ENCODE results near the gene TMEM120A.

Gene TMEM120A

GRCh38 chr7:75958802-75959543 is 35.4 kb downstream of the TMEM120A start:
- DNase-seq (ENCODE audit: low read depth, low spot score) = no peak
- POLR2A ChIA-PET = no interaction called here
- CTCF ChIA-PET = no interaction called here
- no peak overlapping the region for H3K4me3 ChIP-seq (ENCODE audit: low read depth, low read length)
- TF ChIP-seq CTCF (IDR thresholded peaks at IDR 0.05; ENCODE audit: insufficient read depth, low read length, missing control alignments) = no peak

- ChIA-PET POLR2A (no interaction called here), CTCF (interaction anchor here (1.0 to 1.7 kb wide), 3 partner anchors 9 to 63 kb away, joined by 3 to 5 read pairs (median 4); no protein-coding TSS in a partner anchor)
- DNase-seq (ENCODE audit: low read depth, low spot score) = no peak
- no peak overlapping the region for H3K4me3 ChIP-seq (ENCODE audit: low read depth, low read length)
- TF ChIP-seq CTCF (IDR thresholded peaks at IDR 0.05; ENCODE audit: insufficient read depth, low read length, missing control alignments) = no peak
Measured at GRCh38 chr7:75957021-75957736, 37.2 kb downstream of the TMEM120A start.

- no peak for TF ChIP-seq CTCF (IDR thresholded peaks at IDR 0.05; ENCODE audit: insufficient read depth, low read length, missing control alignments)
- CTCF ChIA-PET = interaction anchor here (1.6 kb wide), 1 partner anchor 65 kb away, joined by 4 read pairs; no protein-coding TSS in a partner anchor
- POLR2A ChIA-PET = no interaction called here
- H3K4me3 ChIP-seq (ENCODE audit: low read depth, low read length) = no peak overlapping the region
- no peak for DNase-seq (ENCODE audit: low read depth, low spot score)
Measured at GRCh38 chr7:75955331-75955955, 39.0 kb downstream of the TMEM120A start.

GRCh38 chr7:75953931-75954330 is 40.5 kb downstream of the TMEM120A start:
- ChIA-PET POLR2A (no interaction called here), CTCF (interaction anchor here (1.6 kb wide), 1 partner anchor 67 kb away, joined by 4 read pairs; no protein-coding TSS in a partner anchor)
- DNase-seq (ENCODE audit: low read depth, low spot score) = no peak
- TF ChIP-seq CTCF (IDR thresholded peaks at IDR 0.05; ENCODE audit: insufficient read depth, low read length, missing control alignments) = no peak
- H3K4me3 ChIP-seq (ENCODE audit: low read depth, low read length) = no peak overlapping the region

GRCh38 chr7:75953431-75953830 is 41.0 kb downstream of the TMEM120A start:
- no peak for TF ChIP-seq CTCF (IDR thresholded peaks at IDR 0.05; ENCODE audit: insufficient read depth, low read length, missing control alignments)
- POLR2A ChIA-PET = no interaction called here
- CTCF ChIA-PET = no interaction called here
- H3K4me3 ChIP-seq (ENCODE audit: low read depth, low read length) = no peak overlapping the region
- DNase-seq (ENCODE audit: low read depth, low spot score) = no peak

- peak; percentile 33 for DNase-seq (ENCODE audit: low read depth, low spot score)
- POLR2A ChIA-PET = interaction anchor here (1.0 kb wide), 1 partner anchor 25 kb away, joined by 3 read pairs; no protein-coding TSS in a partner anchor
- H3K4me3 ChIP-seq (ENCODE audit: low read depth, low read length) = no peak overlapping the region
- CTCF ChIA-PET = interaction anchor here (1.4 kb wide), 1 partner anchor 11 kb away, joined by 4 read pairs; no protein-coding TSS in a partner anchor
- no peak for TF ChIP-seq CTCF (IDR thresholded peaks at IDR 0.05; ENCODE audit: insufficient read depth, low read length, missing control alignments)
Measured at GRCh38 chr7:75951506-75951905, 42.9 kb downstream of the TMEM120A start.
